Left lobe of liver (tissue), 2 donors: ENCODE results near the gene FAM83F. TPM values are rescaled to one million over a fixed set of nuclear protein-coding genes. Genes with fewer than 3 reads are reported as not detected.

Experiments used
- ATAC-seq: fragments of 200-7000 bp; cut with Tn5 transposase; one replicate; pipeline ENCODE4 v1.9.1; 2020; ENCODE audit warnings: mild to moderate bottlenecking, moderate library complexity
- DNase-seq: peaks from one replicate; pipeline ENCODE4 v3.0.0-alpha.2; 2020; ENCODE audit warnings: low spot score
- total RNA-seq: library from RNA; stranded (reverse); gene quantifications from one replicate; pipeline ENCODE4 v1.2.1, GENCODE V29; 2021
- donor health status: DM: no; HTN: no; CAD: no; lungs with moderate emphysema.
- donor health status: DM: no; HTN: yes; CAD: no.

The FAM83F gene
- total RNA-seq, 1 donor from 2014 or later = 6.6 TPM

DNA sequence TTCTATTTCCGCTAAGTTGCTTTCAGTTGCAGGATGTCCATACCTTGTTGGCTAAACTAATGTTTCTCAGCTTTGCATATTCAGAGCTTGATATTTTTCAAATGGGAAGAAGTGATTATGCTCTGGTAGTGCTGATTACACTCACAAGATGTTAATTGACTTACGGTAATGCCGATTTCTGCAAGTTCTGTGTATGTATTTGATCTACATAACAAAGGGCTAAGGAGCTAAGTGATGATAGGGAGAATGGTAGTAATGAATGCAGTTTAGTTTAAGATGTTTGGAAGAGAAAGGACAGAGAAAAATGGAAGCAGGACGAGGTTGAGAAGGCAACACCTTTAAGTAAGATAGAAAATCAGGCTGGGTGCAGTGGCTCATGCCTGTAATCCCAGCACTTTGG, 61.4 kb downstream of the FAM83F start:
- ATAC-seq (no peak), DNase-seq (no peak)

- no peak for DNase-seq
- no peak for ATAC-seq
Observed at GRCh38 chr22:40056559-40056958, 61.8 kb downstream of the FAM83F start.

- ATAC-seq (no peak), DNase-seq (no peak)
Observed at GRCh38 chr22:40057652-40058051, 62.9 kb downstream of the FAM83F start.

DNA sequence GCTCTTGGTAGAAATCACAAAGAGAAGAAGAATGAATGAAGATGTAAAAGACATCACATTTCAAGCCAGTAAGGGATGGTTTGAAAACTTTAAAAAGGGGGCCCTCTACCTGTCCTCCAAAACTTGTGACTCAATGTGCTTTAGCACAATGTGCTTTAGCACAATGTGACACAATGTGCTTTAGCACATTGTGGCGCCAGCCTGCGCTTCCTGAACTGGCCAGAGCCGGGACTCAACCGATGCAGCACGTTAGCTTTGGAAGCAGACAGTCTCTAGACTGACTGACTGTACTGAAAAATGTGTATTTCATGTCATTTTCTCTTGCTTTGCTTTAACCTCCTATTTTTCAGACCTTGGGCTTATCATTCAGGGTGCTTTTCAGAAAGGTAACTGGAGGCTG, 63.5 kb downstream of the FAM83F start:
- ATAC-seq (peak; percentile 44), DNase-seq (no peak)

DNA sequence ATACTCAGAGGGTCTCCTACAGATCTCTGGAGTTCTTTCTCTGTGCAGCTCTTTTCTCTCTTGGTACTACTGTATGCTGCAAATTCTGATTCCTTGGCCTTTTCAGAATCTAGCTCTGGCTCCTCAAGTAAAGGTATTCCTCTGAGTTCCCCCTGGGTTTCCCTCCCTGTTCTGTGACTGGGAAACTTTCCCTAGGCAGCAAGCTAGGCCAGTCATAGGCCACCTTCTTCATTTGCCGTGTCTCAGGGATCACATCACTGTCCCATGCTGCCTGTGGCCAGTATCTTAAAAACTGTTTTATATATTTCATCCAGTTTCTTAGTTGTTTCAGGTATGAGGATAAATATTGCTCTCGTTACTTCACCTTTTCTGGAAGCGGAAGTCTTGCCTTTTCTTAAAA, 71.2 kb downstream of the FAM83F start:
- ATAC-seq = no peak
- DNase-seq = no peak

DNA sequence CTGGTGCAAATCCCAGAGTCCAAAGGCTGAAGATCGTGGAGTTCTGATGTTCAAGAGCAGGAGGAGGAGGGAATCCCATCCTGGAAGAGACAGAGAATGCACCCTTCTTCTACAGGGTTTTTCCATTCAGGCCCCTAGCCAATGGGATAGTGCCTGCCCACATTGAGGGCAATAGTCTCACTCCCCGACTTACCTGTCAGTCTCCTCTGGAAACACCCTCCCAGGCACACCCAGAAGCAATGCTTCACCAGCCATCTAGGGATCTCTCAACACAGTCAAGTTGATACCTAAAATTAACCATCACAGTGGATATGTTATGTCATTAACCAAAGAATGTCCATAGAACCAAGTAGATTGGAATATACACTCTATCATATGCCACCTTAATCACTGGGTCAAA, 72.9 kb downstream of the FAM83F start:
- no peak for DNase-seq
- ATAC-seq = no peak

- DNase-seq = no peak
- ATAC-seq = peak; percentile 89
Observed at GRCh38 chr22:40070701-40071100, 75.9 kb downstream of the FAM83F start.

DNA sequence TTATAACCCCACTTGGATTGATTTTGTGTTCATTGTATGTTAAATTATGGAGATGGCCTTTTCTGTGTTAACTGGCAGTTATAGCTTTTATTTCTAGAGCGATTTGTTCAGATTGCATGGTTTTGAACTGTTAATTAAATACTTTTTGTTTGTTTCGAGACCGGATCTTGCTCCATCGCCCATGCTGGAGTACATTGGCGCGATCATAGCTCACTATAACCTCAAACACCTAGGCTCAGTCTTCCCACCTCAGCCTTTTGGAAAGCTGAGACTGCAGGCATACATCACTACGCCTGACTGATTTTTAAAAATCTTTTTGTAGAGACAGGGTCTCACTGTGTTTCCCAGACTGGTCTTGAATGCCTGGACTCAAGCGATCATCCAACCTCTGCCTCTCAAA, 77.0 kb downstream of the FAM83F start:
- ATAC-seq = peak; percentile 68
- DNase-seq = no peak

DNA sequence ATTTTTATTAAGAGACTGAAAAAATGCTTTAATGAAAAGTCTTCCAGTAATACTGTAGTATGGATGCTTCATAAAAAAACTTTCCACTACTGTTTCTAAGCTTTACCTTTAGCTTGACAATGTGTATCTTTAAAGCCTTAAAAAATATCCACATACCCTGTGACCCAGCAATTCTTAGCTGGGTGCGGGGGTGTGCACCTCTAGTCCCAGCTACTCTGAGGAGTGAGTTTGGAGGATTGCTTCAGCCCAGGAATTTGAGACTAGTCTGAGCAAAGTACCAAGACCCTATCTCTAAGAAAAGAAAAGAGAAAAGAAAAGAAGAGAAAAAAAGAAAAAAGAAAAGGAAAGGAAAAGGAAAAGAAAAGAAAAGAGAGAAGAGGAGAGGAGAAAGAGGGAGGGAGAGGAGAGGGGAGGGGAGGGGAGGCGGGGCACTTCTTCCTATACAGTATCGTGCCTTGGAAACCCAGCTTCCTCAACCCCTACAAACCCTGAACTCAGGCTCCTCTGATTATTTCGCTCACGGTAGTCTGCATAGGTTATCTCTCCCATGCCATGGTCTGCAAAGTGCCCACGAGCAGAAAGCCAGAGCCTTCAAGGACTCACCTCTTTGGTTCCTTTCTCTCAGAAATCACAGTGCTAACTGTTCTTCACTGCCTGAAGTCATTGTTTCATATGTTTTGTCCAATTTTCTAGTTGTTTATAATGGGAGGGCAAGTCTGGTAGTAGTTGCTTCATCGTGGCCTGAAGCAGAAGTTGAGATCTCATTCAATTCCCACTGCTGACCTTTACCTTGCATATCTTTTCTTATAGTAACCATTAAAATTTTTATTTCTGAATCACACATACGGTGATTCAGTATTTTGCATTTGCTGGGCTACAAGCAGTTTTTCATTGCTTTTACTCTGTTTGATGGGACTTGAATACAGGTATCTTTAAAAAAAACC, 82.2 kb downstream of the FAM83F start:
- peak; percentile 40 for ATAC-seq
- DNase-seq = no peak

DNA sequence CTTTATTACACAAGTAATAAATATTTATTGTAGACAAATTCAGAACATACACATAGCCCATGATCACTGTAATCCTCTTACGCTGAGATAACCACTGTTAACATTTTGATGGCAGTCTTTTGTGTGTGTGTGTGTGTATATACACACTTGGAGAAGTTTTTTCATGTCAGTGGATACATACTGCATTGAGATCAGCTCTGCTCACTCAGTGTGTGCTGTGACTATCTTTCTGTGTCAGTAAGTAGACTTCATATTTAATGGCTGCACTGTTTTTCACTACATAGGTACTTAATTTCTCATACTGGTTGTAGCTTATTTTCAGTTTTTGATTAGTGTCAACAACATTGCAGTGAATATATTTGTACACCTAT, 82.9 kb downstream of the FAM83F start:
- DNase-seq (no peak), ATAC-seq (no peak)

DNA sequence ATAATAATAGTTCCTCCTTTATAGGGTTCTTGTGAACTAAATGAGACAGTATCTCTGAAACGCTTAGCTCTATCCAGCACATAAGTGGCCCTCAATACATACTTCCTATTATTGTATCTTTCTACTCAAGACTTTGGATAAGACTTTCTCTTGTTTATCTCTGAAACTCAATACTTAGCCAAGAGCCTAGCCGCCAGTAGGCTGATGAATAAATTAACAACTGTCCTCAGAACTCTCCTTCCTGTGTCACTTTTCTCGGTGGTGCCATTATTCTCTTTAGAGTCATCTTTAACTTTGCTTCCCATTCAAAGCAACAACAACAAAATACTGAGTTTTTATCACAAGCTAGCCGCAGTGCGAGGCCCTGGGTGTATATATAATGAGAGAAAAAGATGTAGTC, 86.9 kb downstream of the FAM83F start:
- DNase-seq = no peak
- no peak for ATAC-seq

GRCh38 chr22:40082184-40082583, 87.4 kb downstream of the FAM83F start:
- DNase-seq (no peak), ATAC-seq (no peak)

- no peak for DNase-seq
- ATAC-seq = peak; percentile 87
Observed at GRCh38 chr22:40083794-40084193, 89.0 kb downstream of the FAM83F start.

DNA sequence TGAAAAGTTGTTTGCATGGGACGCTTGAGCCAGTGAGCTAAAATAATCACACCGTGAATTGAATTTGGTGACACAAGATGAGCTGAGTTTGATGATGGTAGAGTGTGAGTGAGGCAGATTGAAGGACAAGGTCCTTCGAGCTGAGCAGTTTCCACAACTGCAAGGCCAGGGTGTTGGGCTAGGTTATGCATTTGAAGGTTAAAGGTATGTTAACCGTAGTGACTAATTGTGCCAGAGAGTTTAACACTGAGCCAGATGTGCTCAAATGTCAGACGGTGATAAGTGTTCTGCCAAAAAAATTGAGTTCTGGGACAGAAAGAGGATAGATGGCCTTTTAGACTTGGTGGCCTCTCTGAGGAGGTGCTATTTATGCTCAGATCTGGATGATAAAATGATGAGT, 89.5 kb downstream of the FAM83F start:
- DNase-seq (no peak), ATAC-seq (peak; percentile 80)

GRCh38 chr22:40088818-40089217, 94.1 kb downstream of the FAM83F start:
- no peak for ATAC-seq

More at GRCh38 chr22:40088818-40089217, 94.1 kb downstream of the FAM83F start:
- no peak for DNase-seq

Other genes with a start within 250 kb of the FAM83F start
- gene ENTHD1, start 101.2 kb upstream of the FAM83F start, total RNA-seq = not detected
- 0.55 TPM for gene GRAP2, start 93.9 kb upstream of the FAM83F start, total RNA-seq
- not detected for gene TMA7B, start 34.6 kb upstream of the FAM83F start, total RNA-seq
- gene TNRC6B, start 183.0 kb downstream of the FAM83F start, total RNA-seq = 29.0 TPM